PC-3 (cell line): ENCODE results near the gene KANK2.

Experiments used
- EZH2 ChIP-seq: fragments of 300-600 bp; sonication (generic); IDR thresholded peaks from one replicate; pipeline ENCODE4 v1.6.1; 2017; ENCODE audit warnings: antibody characterized with exemption, mild to moderate bottlenecking, low read length; ENCODE audit not compliant: unreplicated experiment
- EZH2phosphoT487 ChIP-seq: fragments of 300-600 bp; sonication (generic); IDR thresholded peaks from 2 replicates; pipeline ENCODE4 v1.6.1; 2018; ENCODE audit warnings: mild to moderate bottlenecking, antibody characterized with exemption, low read length, borderline replicate concordance
- TF ChIP-seq, protein P1 (sequence below): fragments of 300-600 bp; sonication (generic); conservative IDR thresholded peaks from 2 replicates; pipeline ENCODE4 v1.5.1; 2017; ENCODE audit warnings: antibody characterized with exemption, low read depth, mild to moderate bottlenecking, low read length

GRCh38 chr19:11169896-11170678 is 27.3 kb downstream of the KANK2 start:
- TF ChIP-seq, protein P1, sequence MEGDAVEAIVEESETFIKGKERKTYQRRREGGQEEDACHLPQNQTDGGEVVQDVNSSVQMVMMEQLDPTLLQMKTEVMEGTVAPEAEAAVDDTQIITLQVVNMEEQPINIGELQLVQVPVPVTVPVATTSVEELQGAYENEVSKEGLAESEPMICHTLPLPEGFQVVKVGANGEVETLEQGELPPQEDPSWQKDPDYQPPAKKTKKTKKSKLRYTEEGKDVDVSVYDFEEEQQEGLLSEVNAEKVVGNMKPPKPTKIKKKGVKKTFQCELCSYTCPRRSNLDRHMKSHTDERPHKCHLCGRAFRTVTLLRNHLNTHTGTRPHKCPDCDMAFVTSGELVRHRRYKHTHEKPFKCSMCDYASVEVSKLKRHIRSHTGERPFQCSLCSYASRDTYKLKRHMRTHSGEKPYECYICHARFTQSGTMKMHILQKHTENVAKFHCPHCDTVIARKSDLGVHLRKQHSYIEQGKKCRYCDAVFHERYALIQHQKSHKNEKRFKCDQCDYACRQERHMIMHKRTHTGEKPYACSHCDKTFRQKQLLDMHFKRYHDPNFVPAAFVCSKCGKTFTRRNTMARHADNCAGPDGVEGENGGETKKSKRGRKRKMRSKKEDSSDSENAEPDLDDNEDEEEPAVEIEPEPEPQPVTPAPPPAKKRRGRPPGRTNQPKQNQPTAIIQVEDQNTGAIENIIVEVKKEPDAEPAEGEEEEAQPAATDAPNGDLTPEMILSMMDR, result no peak
- no peak for TF ChIP-seq EZH2
- no peak for TF ChIP-seq EZH2phosphoT487
